GM21529 (cell line): ENCODE measurements around the gene BLVRB.
"Not testable (repeated sequence)": the region's sequence is repeated elsewhere in the genome, so short reads cannot be mapped to it uniquely, and the experiment has no call there.

ENCODE experiments used
- ATAC-seq: cut with Tn5 transposase; IDR thresholded peaks from one replicate; pipeline ENCODE4 v1.9.1; 2021; ENCODE audit not compliant: unreplicated experiment

Gene BLVRB

GRCh38 chr19:40489882-40490230, 24.3 kb upstream of the BLVRB start:
- no peak for ATAC-seq

- ATAC-seq = no peak
Measured at GRCh38 chr19:40486017-40486416, 20.5 kb upstream of the BLVRB start.

DNA sequence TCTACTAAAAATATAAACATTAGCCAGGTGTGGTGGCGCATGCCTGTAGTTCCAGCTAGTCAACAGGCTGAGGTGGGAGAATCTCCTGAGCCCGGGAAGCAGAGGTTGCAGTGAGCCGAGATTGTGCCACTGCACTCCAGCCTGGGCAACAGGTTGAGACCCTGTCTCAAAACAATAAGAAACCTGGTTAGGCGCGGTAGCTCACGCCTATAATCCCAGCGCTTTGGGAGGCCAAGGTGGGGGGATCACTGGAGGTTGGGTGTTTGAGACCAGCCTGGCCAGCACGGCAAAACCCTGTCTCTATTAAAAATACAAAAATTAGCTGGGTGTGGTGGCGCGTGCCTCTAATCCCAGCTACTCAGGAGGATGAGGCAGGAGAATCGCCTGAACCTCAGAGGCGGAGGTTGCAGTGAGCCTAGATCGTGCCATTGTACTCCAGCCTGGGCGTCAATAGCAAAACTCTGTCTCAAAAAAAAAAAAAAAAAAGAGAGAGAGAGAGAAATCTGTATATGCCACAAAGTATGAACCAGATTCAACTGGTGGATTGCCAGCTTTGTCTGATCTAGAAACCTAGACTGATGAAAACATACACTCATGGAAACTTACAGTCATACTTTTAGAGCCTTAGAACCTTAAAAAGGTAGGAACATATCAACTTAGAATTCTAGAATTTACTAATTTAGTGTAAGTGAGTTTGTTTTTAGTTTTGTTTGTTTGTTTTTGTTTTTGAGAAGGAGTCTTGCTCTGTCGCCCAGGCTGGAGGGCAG, 10.5 kb upstream of the BLVRB start:
- not testable (repeated sequence) for ATAC-seq

- ATAC-seq = no peak
Measured at GRCh38 chr19:40474737-40475136, 9.2 kb upstream of the BLVRB start.

GRCh38 chr19:40472516-40472915, 7.0 kb upstream of the BLVRB start:
- ATAC-seq = no peak

GRCh38 chr19:40471111-40471510, 5.6 kb upstream of the BLVRB start:
- ATAC-seq = no peak

GRCh38 chr19:40469011-40469410, 3.5 kb upstream of the BLVRB start:
- no peak for ATAC-seq

- ATAC-seq = no peak
Measured at GRCh38 chr19:40466985-40467734, 1.6 kb upstream of the BLVRB start, which contains the start of gene SPTBN4. SPTBN4 (plus strand) TSS chr19:40467001; CDS start chr19:40472622, 5,621 bp downstream.

GRCh38 chr19:40466219-40466984, 857 bp upstream of the BLVRB start:
- ATAC-seq = peak; percentile 25

DNA sequence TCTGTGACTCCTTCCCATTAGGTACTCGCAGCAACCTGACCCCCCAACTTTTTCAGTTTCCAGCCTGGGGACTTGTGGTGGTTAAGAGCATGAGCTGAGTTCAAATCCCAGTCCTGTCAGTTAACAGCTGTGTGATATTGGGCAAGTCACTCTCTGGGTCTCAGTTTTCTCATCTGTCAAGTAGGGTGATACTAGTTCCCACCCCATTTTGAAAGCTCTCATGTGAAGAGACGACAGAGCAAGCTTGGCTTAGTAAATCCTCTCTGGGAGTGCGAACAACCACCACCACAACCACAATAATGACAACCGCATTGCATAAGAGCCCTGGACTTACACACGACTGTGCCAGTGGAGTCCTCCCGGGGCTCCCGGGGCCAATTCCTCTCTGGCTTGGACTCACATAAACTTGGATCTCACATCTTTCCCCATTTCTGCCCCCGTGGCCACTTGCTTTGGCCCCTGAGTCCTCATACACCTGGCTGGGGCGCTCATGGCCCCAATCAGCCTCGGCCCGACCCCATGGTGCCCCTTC, 454 bp downstream of the BLVRB start:
- ATAC-seq = no peak

- ATAC-seq = no peak
Measured at GRCh38 chr19:40464059-40465024, 1.2 kb downstream of the BLVRB start.

GRCh38 chr19:40463587-40464037, 1.9 kb downstream of the BLVRB start:
- ATAC-seq = not testable (repeated sequence)

- ATAC-seq = no peak
Measured at GRCh38 chr19:40461669-40462221, 3.8 kb downstream of the BLVRB start.

DNA sequence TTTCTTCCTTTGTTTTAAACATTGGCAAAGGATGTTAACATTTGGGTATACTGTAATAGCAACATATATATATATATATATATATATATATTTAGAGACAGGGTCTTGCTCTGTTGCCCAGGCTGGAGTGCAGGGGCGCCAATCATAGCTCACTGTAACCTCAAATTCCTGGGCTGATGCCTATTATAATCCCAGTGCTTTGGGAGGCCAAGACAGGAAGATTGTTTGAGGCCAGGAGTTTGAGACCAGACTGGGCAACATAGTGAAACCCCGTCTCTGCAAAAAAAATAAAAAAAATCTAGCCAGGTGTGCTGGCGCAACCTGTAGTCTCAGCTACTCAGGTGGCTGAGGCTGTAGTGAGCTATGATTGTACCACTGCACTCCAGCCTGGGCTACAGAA, 5.4 kb downstream of the BLVRB start:
- no peak for ATAC-seq

- no peak for ATAC-seq
Measured at GRCh38 chr19:40458597-40458974, 7.0 kb downstream of the BLVRB start.

DNA sequence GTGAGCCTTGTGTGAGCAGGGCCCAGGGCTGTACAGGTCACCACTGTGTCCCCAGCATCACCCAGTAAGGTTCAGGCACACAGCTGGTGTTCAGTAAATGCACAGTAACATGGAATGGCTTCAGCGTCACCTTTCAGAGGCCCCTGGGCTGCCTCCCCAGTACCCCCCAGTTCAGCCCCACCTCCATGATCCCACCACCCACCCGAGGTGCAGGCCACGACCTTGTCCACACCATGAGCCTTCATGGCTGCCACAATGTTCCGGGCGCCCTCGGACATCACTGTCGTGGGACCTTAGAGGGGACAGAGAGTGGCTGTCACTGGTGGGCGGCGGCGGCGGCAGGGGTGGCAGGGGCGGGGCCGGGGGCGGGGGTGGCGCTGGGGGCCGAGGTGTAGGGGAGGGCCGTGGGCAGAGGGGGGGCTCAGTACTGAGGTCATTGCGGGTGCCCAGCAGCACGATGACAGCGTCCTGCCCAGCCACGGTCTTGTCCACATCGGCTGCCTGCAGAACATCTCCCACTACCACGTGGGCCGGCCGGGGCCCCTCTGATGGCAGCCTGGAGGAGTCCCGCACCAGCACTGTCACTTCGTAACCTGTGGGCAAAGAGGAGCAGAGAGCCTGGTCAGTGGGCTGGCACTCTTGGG, 7.5 kb downstream of the BLVRB start:
- ATAC-seq = no peak

DNA sequence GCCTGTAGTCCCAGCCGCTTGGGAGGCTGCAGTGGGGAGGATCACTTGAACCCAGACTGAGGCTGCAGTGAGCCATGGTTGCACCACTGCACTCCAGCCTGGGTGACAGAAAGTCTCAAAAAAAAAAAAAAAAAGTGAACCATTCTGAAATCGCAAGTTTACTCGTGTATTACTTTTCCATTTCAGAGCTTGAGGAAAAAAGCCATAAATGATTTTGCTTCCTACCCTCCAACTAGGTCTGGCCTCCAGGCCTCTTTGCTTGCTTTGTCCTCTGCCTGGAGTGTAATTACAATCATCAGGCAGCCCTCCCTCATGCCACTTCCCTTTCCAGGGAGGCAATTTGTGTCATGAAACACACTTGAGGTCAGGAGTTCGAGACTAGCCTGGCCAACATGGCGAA, 8.5 kb downstream of the BLVRB start:
- no peak for ATAC-seq

DNA sequence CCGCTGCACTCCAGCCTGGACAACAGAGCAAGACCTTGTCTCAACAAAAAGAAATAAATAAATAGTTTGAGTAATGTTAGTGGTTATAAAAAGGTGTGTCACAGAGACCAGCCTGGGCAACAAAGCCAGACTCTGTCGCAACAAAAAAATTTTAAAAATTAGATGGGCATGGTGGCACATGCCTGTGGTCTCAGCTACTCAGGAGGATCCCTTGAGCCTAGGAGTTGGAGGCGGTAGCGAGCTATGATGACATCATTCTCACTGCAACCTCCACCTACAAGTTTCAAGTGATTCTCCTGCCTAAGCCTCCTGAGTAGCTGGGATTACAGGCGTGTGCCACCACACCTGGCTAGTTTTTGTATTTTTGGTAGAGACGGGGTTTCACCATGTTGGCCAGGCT, 11.6 kb downstream of the BLVRB start:
- not testable (repeated sequence) for ATAC-seq

DNA sequence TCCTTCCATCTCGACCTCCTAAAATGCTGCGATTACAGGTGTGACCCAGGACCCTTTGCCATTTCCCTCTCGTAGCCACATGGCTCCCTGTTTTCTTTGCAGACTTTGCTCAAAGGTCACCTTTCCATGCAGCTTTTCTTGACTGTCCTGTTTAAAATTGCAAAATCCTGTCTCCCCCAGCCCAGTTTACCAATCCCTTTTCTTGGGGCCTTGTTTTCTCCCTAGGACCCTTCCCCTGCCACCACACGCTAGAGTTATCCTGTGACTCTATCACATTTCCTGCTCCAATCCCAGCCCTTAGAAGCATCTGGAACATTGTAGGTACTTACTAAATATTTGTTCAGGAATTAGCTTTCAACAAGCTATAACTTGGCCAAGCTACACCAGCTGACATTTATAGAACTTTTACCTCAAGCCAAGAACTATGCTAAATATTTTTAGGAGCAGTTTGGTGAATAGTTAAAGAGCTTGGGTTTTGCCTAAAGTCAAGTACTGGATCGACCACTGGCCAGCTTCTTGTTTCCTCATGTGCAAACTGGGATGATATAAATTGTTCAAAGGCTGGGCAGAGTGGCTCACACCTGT, 12.3 kb downstream of the BLVRB start:
- ATAC-seq = no peak
